ENCODE measurements around the gene GPC5. TPM values are rescaled to one million over a fixed set of nuclear protein-coding genes. Genes with fewer than 3 reads are reported as not detected.

GPC5 gene
- polyA plus RNA-seq, 2 of the 4 experiments (the other 2 are of a cell fraction): not detected

GRCh38 chr13:92677571-92677970 lies 1279.2 kb downstream of the GPC5 start:
- Histone ChIP-seq H3K9me3 (no peaks in the 10 kb centered on the region), H3K4me2 (no peak overlapping the region), H3K27ac (no peak overlapping the region), H3K4me1 (no peaks in the 10 kb centered on the region), H3K4me3 (no peak overlapping the region)
- ATAC-seq: no peak
- ChIA-PET POLR2A (no interaction called here), CTCF (no interaction called here)
- DNase-seq (ENCODE audit: low read depth in 1 of 2, low spot score in 1 of 2): no peak
- FAIRE-seq: no peak
- TF ChIP-seq ZSCAN20 (CRISPR knock-in tag; IDR thresholded peaks at IDR 0.05) (no peak), MAZ (IDR thresholded peaks at IDR 0.05; ENCODE audit: borderline replicate concordance, low read depth, low read length) (no peak)
- WGBS (ENCODE audit: missing lambda C conversion rate): 2% methylated on average over 4 of the region's 4 CpGs

- no peaks in the 10 kb centered on the region for H3K9me3 ChIP-seq
- H3K4me3 ChIP-seq: no peak overlapping the region
- TF ChIP-seq ZSCAN20 (CRISPR knock-in tag; IDR thresholded peaks at IDR 0.05) (no peak), NFE2L2 (conservative IDR thresholded peaks at IDR 0.05; ENCODE audit: low read length) (no peak), TP53 (CRISPR knock-in tag; IDR thresholded peaks at IDR 0.05) (no peak), RFX5 (IDR thresholded peaks at IDR 0.05) (no peak), JUNB (IDR thresholded peaks at IDR 0.05) (no peak), ZC3H11A (IDR thresholded peaks at IDR 0.05) (no peak), HDAC2 (IDR thresholded peaks at IDR 0.05) (no peak), POLR2A (IDR thresholded peaks at IDR 0.05; ENCODE audit: low read length) (no peak), FOSL2 (IDR thresholded peaks at IDR 0.05) (no peak), FOSL2 (CRISPR knock-in tag; IDR thresholded peaks at IDR 0.05) (no peak), EHF (CRISPR knock-in tag; IDR thresholded peaks at IDR 0.05) (no peak)
- POLR2A ChIA-PET: no interaction called here
- FAIRE-seq (no peak), DNase-seq (ENCODE audit: low read depth in 1 of 2, low spot score in 1 of 2) (no peak), ATAC-seq (no peak)
- no peak overlapping the region for H3K4me2 ChIP-seq
- CTCF ChIA-PET: no interaction called here
- WGBS (ENCODE audit: missing lambda C conversion rate): 87% methylated on average over 5 of the region's 7 CpGs
- no peak overlapping the region for H3K27ac ChIP-seq
- H3K4me1 ChIP-seq: no peaks in the 10 kb centered on the region
Measured at GRCh38 chr13:92679602-92680001, 1281.2 kb downstream of the GPC5 start.

GRCh38 chr13:92681239-92681638 lies 1282.8 kb downstream of the GPC5 start:
- no peak for DNase-seq (ENCODE audit: low read depth in 1 of 2, low spot score in 1 of 2)
- FAIRE-seq: no peak
- Histone ChIP-seq H3K27ac (no peak overlapping the region), H3K9me3 (no peaks in the 10 kb centered on the region), H3K4me2 (no peak overlapping the region), H3K4me1 (no peaks in the 10 kb centered on the region), H3K4me3 (no peak overlapping the region)
- ATAC-seq: no peak
- TF ChIP-seq PBX3 (IDR thresholded peaks at IDR 0.05): no peak
- TF ChIP-seq CEBPB (IDR thresholded peaks at IDR 0.05): no peak
- no peak for TF ChIP-seq CHD4 (IDR thresholded peaks at IDR 0.05; ENCODE audit: borderline replicate concordance)
- TF ChIP-seq ZC3H11A (IDR thresholded peaks at IDR 0.05): no peak
- TF ChIP-seq USF2 (IDR thresholded peaks at IDR 0.05): no peak
- no peak for TF ChIP-seq EP300 (IDR thresholded peaks at IDR 0.05)
- no peak for TF ChIP-seq HES2 (IDR thresholded peaks at IDR 0.05)
- no peak for TF ChIP-seq KDM5A (IDR thresholded peaks at IDR 0.05)
- ChIA-PET POLR2A (no interaction called here), CTCF (no interaction called here)
- 21% methylated on average over 4 of the region's 4 CpGs for WGBS (ENCODE audit: missing lambda C conversion rate)

GRCh38 chr13:92682832-92683517 lies 1284.6 kb downstream of the GPC5 start:
- H3K9me3 ChIP-seq: no peaks in the 10 kb centered on the region
- ChIA-PET CTCF (no interaction called here), POLR2A (no interaction called here)
- 11% methylated on average over 5 of the region's 5 CpGs for WGBS (ENCODE audit: missing lambda C conversion rate)
- no peaks in the 10 kb centered on the region for H3K4me1 ChIP-seq
- FAIRE-seq: no peak
- no peak overlapping the region for H3K4me3 ChIP-seq
- no peak overlapping the region for H3K27ac ChIP-seq
- DNase-seq (ENCODE audit: low read depth in 1 of 2, low spot score in 1 of 2): no peak
- no peak overlapping the region for H3K4me2 ChIP-seq
- ATAC-seq: no peak
- TF ChIP-seq ZNF302 (CRISPR knock-in tag; IDR thresholded peaks at IDR 0.05) (no peak), CHD4 (IDR thresholded peaks at IDR 0.05; ENCODE audit: borderline replicate concordance) (no peak), RCOR1 (IDR thresholded peaks at IDR 0.05; ENCODE audit: low read depth, low read length) (no peak), HOXB5 (CRISPR knock-in tag; IDR thresholded peaks at IDR 0.05) (no peak), CBX2 (IDR thresholded peaks at IDR 0.05; ENCODE audit: borderline replicate concordance, low read depth) (no peak), BHLHE40 (IDR thresholded peaks at IDR 0.05; ENCODE audit: low read depth, low read length) (no peak), FOSB (CRISPR knock-in tag; IDR thresholded peaks at IDR 0.05) (no peak), MAX (IDR thresholded peaks at IDR 0.05) (no peak), KDM1A (IDR thresholded peaks at IDR 0.05; ENCODE audit: low read depth) (no peak), REST (IDR thresholded peaks at IDR 0.05) (no peak)

Measured in A549 (cell line).